Measurements from ENCODE around the gene CTTNBP2.

CTTNBP2 gene

GRCh38 chr7:117728890-117729624 is 144.2 kb downstream of the CTTNBP2 start:
- no peak for TF ChIP-seq CTCF (IDR thresholded peaks at IDR 0.05; ENCODE audit: control insufficient read depth, extremely low read depth, insufficient read depth)
- DNase-seq (ENCODE audit: low read depth): no peak
- H3K4me3 ChIP-seq (ENCODE audit: low read depth, low read length): no peak overlapping the region

- TF ChIP-seq CTCF (IDR thresholded peaks at IDR 0.05; ENCODE audit: control insufficient read depth, extremely low read depth, insufficient read depth): no peak
- no peak overlapping the region for H3K4me3 ChIP-seq (ENCODE audit: low read depth, low read length)
- DNase-seq (ENCODE audit: low read depth): no peak
Measured at GRCh38 chr7:117724898-117725297, 148.3 kb downstream of the CTTNBP2 start.

- H3K4me3 ChIP-seq (ENCODE audit: low read depth, low read length): no peak overlapping the region
- no peak for DNase-seq (ENCODE audit: low read depth)
- TF ChIP-seq CTCF (IDR thresholded peaks at IDR 0.05; ENCODE audit: control insufficient read depth, extremely low read depth, insufficient read depth): no peak
Measured at GRCh38 chr7:117719377-117719776, 153.9 kb downstream of the CTTNBP2 start.

GRCh38 chr7:117718116-117718835 is 155.0 kb downstream of the CTTNBP2 start:
- no peak for DNase-seq (ENCODE audit: low read depth)
- TF ChIP-seq CTCF (IDR thresholded peaks at IDR 0.05; ENCODE audit: control insufficient read depth, extremely low read depth, insufficient read depth): no peak
- no peak overlapping the region for H3K4me3 ChIP-seq (ENCODE audit: low read depth, low read length)

GRCh38 chr7:117717357-117717756 is 155.9 kb downstream of the CTTNBP2 start:
- no peak overlapping the region for H3K4me3 ChIP-seq (ENCODE audit: low read depth, low read length)
- TF ChIP-seq CTCF (IDR thresholded peaks at IDR 0.05; ENCODE audit: control insufficient read depth, extremely low read depth, insufficient read depth): no peak
- no peak for DNase-seq (ENCODE audit: low read depth)

GRCh38 chr7:117716707-117717299 is 156.4 kb downstream of the CTTNBP2 start:
- no peak overlapping the region for H3K4me3 ChIP-seq (ENCODE audit: low read depth, low read length)
- no peak for DNase-seq (ENCODE audit: low read depth)
- no peak for TF ChIP-seq CTCF (IDR thresholded peaks at IDR 0.05; ENCODE audit: control insufficient read depth, extremely low read depth, insufficient read depth)

Data from LNCaP clone FGC (cell line).